Suppressor macrophage treated with lipopolysaccharide for 4 hours (primary cell): ENCODE results near the gene FBXL20.
A peak's percentile ranks its signal among the peaks of the same experiment; 100 is the strongest.

ENCODE experiments used
- DNase-seq: peaks from one replicate; pipeline ENCODE4 v3.0.0-alpha.2; 2020

Gene FBXL20

DNA sequence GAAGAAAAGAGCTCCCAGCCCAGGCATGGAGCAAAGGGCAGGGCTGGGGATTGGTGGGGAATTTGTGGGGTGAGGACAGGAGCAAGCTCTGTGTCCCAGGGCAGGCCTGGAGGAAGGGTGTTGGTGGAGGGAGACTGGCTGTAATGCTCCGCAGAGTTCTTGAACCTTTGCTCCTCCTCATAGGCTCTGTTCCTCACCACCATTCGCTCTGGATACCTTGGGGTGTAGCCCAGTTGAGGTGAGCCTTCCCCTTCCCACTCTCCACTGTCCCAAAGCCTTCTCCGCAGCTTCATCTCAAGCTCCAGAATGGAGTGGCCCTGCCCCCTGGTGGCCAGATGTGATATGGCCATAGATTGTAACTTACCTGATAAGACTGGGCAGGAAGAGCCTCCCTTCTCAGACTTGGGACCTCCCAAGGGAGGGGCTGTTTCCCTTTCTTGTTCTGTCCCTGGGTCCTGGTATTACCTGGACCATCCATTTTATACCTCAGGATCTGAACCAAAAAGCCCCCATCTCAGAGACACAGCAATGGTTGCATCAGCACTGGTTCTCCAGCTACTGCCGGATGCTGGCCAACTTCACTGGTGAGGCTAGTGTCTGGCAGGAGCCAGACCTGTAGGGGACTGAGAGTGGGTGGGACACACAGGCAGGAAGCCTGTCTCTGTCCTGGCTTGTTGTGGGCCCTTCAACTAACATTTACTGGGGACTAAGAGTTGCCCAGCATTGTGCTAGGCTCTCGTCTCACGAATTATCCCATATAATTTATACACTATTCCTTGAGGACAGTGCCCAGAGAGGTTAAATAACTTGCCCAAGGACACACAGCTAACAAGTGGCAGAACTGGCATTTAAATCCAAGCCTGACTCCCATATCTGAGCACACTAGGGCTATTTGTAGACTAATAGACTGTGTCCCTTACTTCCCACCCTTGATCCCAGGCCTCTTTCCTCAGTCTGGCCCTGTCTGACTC lies 156.5 kb downstream of the FBXL20 start:
- peak; percentile 88 for DNase-seq

DNA sequence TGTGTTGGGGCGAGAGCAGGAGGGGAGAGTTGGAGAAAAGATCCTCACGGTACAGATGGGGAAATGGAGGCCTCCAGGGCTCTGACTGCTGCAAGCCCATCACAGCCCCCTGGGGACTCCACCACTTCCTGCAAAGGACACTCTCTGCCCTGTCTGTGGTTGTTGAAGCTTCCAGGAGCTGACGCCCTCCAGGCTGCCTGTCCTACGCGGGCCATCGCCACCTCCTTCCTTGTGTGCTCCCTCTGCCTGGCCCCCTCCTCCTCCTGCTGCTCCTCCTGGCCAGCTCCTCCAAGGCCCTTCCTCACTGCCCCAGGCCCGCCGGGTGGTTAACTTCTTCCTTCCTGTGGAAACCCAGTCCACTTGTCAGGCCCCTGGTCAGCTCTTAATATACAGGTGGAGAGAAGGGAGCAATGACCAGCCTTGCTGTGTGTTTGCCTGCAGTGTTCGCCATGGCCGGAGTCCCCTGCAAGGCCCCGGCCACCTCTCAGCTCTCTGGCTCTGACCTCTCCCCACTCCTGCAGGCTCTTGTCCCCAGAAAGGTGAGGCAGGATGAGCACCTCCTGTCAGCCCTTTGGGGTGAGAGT lies 157.3 kb downstream of the FBXL20 start:
- no peak for DNase-seq

DNA sequence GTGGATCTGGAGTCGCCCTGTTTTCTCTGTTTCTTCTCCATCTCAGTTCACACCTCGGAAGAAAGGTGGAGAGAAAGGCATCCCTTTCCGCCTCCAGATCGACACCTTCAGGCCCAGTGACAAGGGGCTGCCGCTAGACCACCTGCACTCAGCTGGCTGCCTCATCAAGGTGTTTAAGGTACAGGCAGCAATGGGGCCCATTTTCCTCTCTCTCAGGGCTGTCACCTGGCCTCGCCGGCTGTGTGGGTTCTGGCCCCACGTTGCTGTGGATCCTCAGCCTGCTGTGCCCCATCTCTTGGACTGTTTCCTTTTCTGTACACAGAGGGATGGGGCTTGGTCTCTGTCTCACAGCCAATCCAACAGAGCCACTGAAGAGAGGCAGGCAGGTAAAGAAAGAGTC lies 158.3 kb downstream of the FBXL20 start:
- DNase-seq, result no peak

DNA sequence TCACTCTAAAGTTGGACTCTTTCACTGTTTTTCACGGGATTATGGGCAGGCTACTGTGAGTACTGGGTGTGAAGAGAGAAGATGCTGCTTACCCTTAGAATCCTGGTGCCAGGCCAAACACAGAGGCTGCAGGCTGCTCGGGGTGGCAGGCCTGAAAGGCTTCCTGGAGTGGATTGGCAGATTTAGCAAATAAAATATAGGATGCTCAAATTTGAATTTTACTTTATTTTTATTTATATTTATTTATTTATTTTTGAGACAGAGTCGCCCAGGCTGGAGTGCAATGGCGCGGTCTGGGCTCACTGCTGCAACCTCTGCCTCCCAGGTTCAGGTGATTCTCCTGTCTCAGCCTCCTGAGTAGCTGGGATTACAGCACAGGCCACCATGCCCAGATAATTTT lies 160.8 kb downstream of the FBXL20 start:
- DNase-seq, result no peak

DNA sequence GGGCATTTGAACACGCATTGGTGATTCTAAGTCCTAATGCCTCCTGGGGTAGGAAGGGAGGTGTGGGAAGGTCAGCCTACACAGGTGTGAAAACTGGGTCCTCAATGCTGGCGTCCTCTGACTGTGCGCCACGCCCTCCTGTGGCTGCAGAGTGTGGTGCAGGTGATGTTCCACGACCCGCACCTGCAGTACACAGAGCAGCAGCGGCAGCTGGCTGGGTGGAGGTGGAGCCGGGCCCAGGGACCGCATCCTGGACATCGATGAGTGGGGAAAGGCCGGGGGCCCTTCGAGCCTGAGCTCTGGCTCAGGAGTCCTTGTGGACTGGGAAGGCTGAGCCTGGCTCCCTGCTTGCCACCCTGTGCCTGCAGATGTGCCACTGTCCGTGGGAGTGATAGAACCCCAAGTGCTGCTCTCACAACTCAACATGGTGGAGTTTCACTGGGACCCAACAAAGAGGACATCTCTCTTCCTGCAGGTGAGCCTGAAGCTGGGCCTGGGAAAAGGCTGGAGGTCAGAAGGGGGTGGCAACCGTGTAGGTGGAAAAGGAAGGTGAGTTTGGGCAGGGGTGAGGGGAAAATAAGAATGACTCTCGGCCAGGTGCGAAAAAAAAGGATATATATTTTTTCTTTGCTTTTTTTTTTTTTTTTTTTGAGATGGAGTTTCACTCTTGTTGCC lies 161.6 kb downstream of the FBXL20 start:
- no peak for DNase-seq

DNA sequence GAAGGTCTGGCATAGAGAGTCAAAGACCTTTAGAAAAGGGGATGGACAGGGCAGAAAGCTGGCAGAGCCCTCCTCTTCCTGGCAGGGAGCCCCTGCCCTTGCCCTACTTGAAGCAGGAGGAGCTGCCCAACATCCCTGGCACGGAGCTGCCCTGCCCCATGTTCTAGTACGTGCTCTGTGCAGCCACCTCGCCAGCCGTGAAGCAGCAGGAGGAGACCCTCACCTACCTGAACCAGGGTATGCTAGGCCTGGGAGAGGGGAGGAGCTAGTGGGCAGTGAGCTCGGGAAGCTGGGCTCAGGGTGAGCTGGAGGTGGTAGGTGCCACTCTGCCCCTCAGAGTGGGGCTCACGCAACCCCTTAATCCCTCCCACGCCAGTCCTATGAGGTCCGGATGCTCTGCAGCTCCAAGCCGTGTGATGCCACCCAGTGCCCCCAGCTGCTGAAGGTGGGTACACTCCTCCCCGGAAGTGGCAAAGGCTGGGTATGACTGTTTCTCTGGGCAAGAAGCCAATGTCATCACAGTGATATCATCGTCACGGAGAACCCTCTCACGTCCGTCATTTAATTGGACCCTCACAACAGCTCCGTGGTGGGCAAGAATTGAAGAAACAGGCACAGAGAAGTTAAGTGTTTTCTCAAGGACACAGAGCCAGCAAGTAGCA lies 163.0 kb downstream of the FBXL20 start:
- DNase-seq, result peak; percentile 67

DNA sequence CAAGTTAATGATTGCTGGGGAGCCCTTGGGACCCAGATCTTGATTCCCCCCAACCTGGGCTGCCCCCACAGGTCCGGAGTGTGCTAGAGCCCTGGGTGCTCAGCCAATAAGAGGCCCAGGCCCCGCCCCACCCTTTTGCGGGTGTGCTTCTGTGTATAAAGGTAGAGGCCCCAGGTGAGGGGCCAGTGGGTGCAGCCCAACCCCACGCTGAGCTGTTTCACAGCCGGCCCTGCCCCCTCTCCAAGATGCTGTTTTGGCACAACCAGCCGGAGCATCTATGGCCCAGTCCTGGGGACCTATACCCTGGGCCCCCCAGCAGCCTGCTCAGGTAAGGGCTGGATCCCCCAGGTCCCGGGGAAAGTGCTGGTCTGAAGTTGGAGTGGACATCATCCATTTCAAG lies 163.8 kb downstream of the FBXL20 start:
- DNase-seq, result no peak

DNA sequence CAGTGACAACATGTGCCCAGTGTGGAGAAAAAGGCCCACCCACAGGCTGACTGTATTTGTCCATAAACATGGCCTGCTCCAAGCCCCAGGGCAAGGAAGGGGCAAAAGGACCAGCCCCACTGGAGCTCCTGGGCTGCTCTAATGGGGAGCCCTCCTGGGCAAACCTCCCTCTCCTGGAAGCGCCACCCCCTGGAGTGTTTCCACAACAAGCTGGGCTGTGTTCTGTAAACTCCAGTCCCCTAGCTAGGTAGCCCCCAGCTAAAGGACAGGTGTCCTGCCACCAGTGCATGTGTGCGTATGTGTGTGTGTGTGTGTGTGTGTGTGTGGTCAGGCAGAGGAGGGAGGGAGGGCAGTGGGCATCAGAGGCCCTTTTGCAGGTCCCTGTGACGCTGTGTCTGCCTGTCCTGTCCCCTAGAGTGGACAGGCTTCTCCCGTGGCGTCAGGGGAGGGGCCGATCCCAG lies 164.4 kb downstream of the FBXL20 start:
- DNase-seq, result no peak

DNA sequence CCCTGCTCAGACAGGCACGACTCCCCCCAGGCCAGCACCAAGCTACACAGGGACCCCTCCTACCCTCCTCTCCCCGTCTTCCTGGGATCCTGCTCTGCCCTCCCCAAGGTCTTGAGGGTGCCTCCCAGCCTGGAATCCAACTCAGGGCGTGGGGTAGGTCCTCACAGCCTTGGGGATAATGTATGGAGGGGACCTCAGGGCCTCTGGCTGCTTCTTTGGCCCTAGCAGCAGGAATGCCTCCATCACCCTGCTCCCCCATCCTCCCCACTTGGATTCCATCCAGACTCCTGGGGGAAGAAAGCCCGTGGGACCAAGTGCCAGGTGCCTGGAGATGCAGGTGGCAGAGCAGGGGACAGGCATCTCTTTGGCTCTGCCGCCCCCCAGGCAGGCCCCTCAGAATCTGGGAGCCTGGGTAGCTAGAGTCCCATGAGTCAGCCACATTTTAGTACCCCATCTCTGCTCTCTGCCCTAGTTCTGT lies 164.9 kb downstream of the FBXL20 start:
- DNase-seq, result no peak

DNA sequence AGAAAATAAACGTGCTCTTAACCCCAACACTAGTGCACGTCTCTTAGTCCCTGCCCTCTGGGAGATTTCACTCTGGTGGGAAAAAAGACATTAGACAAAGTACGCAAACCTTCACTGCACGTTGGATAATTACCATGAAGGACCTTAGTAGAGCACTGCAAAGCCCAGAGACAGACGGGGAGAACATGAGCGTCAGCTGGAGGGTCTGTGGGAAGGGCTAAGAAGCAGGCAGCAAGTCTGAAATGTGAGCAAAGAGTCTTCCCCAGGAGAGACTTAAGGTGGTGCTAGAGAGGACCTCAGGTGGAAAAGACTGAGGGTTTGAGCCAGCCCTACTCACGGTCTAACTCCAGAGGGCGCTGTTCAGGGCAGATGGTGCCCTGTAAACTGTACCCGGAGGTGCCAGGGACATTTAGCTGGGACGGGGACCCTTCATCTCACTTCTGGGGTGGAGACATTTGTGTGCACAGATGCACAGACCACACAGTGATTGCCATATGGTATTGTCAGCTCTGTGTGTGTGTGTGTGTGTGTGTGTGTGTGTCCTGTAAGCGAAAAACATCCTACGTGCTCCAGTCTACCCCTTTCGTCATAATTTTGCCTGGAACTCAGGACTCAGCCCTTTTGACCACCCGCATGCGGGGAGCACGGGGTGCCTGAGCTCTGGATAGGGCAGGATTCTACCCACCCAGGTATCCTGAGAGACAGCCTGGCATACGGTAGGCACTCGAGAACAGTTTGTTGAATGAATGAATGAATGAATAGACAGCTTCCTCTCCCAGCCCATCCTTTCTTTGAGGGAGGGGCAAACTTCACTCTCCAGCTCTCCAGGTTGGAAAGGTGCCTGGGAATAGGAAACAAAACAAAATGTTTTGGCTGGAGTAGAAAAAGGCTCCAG lies 165.6 kb downstream of the FBXL20 start:
- DNase-seq, result peak; percentile 49

DNA sequence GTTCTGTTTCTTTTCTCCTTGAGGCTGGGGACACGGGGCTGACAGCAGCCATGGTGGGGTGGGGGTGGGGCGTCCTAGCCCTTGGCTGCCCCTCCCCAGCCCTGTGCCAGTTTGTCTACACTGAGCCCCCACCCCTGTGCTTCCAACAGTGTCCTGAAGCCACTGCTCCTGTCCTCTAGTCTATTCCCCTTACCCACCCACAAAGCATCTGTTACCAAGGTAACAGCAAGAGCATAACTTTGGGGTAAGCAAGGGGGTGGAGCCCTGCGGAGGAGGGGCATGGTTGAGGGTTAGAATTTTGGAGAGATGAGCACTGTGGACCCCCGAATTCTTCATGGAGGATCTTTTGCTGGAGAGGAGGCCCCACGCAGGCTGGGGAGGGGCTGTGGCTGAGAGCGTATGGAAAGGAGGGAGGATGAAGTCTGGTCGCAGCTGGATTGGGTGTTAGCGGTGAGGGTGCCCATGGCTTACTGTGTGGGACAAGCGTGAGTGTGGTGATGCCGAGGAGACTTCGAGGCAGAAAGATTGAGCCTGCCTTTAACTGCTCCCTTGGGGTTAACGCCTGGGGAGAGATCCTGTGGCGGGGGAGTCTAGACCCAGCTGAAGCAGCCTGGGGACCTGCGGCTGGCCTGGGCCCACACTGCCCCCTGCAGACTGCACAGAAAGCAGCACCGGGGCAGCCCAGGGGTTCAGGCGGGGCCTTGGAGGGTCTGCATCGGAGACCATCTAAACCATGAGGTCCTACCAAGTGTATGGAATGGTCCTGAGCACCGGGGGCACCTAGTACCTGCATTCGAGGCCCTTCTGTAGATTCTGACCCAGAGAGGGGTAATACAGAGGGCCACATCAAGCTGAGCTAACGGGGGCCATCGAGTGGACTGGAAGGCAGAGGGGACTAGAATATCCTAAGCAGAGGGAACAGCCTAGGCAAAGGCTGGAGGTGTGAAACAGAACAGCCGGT lies 169.6 kb downstream of the FBXL20 start:
- peak; percentile 43 for DNase-seq

DNA sequence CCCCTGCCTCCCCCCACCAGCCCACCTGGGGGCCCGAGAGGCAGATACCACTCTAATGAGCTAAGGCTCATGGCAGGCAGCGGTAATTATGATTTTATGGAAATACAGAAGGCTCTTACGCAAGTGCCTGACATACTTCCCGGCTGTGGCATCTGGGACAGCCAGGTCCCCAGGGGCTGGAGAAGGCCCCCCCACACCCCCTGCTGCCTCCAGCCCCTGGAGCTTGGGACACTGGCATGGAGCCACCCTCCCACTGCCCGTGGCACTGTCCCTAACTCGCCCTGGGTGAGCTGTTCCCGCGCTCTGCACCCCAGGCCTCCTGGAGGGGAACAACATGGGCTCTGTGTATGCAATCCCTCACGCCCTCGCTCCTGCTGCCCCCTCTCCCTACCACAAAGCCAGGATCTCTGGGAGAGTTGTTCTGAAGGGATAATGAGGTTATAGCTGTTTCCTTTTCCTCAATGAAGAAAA lies 170.3 kb downstream of the FBXL20 start:
- no peak for DNase-seq

DNA sequence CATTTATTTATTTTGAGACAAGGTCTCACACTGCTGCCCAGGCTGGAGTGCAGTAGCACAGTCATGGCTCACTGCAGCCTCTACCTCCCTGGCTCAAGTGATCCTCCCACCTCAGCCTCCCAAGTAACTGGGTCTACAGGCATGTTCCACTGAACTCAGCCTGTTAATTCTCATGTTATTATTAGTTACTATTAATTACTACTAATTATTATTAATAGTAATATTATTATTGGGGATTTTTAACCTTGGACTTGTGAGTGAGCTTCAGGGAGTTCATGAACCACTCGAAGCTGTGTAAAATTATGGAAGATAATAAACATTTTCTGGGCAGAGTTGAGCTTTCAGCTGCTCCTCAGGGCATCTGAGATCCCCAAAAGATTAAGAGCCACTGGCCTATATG lies 171.1 kb downstream of the FBXL20 start:
- no peak for DNase-seq

DNA sequence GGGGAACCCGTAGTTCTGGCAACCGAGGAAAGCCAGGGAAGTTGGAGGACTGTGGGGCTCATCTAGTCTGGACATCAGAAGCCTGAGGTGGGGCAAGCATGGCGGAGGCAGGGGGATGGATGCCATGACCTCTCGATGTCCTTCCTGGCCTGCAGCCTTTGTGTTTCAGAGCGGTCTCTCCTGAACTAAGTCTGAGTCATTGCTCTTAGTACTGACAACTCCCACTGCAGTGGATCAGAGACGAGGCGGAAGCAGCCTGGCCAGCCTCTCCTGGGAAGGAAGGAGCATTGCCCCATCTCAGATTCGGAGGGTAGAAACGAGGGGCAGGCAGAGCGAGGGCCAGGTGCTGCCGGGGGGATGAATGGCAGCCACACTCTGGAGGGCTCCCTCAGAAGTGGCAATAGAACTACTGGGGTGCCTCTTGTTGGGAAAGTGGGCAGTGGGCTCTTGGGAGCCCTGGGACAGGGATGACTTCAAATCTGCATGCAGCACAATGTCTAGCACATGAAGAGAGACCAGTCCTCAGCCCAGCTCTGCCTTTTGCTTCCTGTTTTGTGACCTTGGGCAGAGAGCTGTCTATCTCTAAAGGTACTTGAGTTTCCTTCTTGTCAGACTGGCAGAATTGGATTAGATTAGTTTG lies 172.0 kb downstream of the FBXL20 start:
- no peak for DNase-seq

DNA sequence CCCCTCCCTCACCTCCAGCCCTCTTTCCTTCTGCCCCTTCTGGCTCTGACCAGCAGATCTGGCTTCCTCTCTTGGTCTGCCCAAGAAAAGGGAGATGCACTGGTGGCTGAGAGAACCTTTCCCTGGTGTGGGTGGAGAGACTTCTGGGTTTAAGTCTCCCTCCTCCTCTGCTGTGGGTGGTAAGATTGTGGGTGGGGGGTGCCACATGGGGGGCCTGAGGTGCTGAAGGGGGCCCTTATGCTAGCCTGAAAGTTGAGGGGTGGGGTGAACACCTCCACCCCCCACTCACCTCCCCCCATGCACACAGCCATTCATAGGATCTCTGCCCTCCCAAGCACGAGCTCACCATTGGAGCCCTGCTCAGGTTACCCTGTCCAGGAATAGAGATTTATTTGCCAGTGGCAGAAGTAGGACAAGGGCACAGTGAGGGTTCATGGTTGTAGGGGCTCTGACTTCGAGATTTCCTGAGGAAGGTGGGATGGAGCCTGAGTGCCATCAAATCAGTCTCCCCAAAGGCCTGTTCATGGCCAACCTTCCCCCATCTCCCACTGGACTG lies 174.0 kb downstream of the FBXL20 start:
- DNase-seq, result no peak

DNA sequence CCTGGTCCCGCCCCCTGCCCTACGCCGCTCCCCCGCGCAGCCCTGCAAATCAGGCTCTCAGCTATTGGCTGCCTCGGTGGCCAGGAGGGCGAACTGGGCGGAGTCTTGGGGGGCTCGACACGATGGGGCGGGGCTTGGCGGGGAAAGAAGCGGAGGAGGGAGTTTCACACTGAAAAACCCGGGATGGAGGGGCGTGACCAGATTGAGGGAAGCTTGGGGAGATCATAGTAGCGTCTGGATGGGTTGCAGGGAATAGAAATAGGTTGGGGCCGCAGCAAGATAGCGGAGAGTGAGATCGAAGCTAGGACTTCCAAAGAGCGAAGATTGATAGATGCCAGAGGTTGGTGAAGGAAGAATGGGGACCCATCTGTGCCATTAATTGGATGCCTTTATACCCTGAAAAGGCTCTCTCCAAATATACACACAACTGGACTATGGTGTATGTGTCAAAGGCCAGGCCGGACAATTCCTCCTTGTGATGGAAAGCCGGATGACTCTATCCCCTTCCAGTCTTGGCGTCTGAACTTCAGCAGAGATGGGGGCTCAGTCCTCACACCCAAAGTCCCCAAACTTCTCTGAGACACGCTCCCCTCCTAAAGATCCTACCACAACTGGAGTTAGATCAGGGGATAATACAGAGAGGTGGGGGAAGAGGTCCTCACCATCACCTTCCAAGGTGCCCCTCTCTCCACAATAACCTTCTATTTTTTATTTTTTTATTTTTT lies 175.3 kb downstream of the FBXL20 start:
- DNase-seq, result no peak

DNA sequence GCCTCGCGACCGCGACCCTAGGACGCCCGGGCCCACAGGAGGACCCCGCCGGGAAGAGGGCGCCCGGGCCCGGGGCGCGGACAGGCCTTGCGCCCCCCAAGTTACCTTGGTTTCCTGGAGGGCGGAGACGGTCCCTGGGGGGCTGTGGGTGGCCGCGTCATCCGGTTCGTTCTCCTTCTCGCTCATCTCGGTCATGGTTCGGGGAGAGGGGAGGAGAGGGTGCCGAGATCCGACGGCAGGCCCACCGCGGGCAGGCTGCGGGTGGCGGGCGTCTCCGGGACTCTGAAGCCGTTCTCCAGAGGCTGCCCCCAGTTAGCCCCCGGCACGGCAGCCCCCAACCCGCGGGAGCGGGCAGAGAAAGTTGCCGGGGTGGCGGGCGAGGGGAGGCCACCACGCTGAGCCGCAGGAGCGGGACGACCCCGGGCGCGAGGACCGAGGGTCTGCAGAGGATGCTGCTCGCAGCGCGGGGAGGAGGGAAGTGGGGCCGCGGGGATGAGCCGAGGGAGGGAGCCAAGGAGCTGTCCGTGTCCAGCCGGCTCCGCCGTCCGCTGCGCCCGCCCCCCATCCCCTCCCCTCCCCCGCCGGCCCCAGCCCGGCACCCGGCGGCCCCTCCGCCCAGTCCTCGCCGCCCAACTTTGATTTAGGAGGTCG lies 176.0 kb downstream of the FBXL20 start, which contains the start of gene STAC2:
Gene STAC2, minus strand, starts transcription at position 638 of the 651 bp plus-strand sequence. Its CDS starts 443 bp downstream, at position 195.
- no peak for DNase-seq

DNA sequence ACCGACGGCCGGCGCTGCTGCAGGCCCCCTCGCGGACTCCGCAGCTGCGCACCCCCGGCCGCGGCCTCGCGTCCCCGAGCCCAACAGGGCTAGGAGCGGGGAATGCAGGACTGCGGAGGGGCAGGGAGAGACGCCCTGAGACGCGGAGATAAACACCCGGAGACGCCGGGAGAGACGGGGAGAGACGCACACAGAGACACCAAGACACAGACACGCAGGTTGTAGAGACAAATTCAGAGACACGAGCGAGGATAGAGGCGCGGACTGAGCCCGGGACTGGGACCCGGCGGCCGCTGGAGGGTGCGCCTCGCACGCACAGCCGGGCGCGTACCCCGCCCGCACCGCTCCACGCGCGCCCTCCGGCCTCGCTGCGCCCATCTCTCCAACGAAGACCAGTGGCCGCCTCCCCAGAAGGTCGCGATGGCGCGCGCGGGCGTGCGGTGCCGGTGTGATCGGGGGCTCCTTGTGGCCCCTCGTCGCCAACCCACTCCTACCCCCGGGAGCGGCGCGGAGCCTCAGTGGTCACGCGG lies 176.6 kb downstream of the FBXL20 start:
- DNase-seq, result no peak
